Mesendoderm (in vitro differentiated cells): ENCODE measurements around the gene MAPRE3.

Source experiments
- DNase-seq: peaks from one replicate; pipeline ENCODE4 v3.0.0; 2013
- H2AK5ac ChIP-seq: 2 replicates; pipeline ENCODE4 v1.6.1; 2013; ENCODE audit warnings: low read length, inconsistent platforms
- H2BK120ac ChIP-seq: 2 replicates; pipeline ENCODE4 v1.6.1; 2013; ENCODE audit warnings: low read depth, mild to moderate bottlenecking, low read length, moderate library complexity, mixed read lengths
- H2BK15ac ChIP-seq: replicated peaks from 2 replicates; pipeline ENCODE4 v1.6.1; 2013; ENCODE audit warnings: low read depth, mild to moderate bottlenecking, moderate library complexity
- H2BK5ac ChIP-seq: 2 replicates; pipeline ENCODE4 v1.6.1; 2013; ENCODE audit warnings: low read length, inconsistent platforms
- H3K18ac ChIP-seq: 2 replicates; pipeline ENCODE4 v1.6.1; 2013; ENCODE audit warnings: mild to moderate bottlenecking, low read length, mixed read lengths
- H3K23ac ChIP-seq: one replicate; pipeline ENCODE4 v1.6.1; 2013; ENCODE audit warnings: low read length
- H3K27ac ChIP-seq: 2 replicates; pipeline ENCODE4 v1.5.1; 2013; ENCODE audit warnings: low read depth, mild to moderate bottlenecking, inconsistent platforms, low read length, moderate library complexity
- H3K27me3 ChIP-seq: 2 replicates; pipeline ENCODE4 v1.6.1; 2013; ENCODE audit warnings: low read length, control low read depth, mild to moderate bottlenecking, inconsistent platforms; ENCODE audit not compliant: insufficient read depth, poor library complexity
- H3K36me3 ChIP-seq: 2 replicates; pipeline ENCODE4 v1.6.1; 2013; ENCODE audit warnings: low read length, inconsistent platforms; ENCODE audit not compliant: control insufficient read depth, insufficient read depth
- H3K4ac ChIP-seq: one replicate; pipeline ENCODE4 v1.6.1; 2013; ENCODE audit warnings: low read depth, mild to moderate bottlenecking, low read length, moderate library complexity
- H3K4me1 ChIP-seq: 2 replicates; pipeline ENCODE4 v1.6.1; 2013; ENCODE audit warnings: low read depth, low read length, inconsistent platforms; ENCODE audit not compliant: control insufficient read depth
- H3K4me2 ChIP-seq: 2 replicates; pipeline ENCODE4 v1.6.1; 2013; ENCODE audit warnings: low read length
- H3K4me3 ChIP-seq: 2 replicates; pipeline ENCODE4 v1.5.1; 2013; ENCODE audit warnings: mild to moderate bottlenecking, low read length
- H3K56ac ChIP-seq: one replicate; pipeline ENCODE4 v1.6.1; 2013; ENCODE audit warnings: low read length
- H3K79me1 ChIP-seq: 2 replicates; pipeline ENCODE4 v1.6.1; 2013; ENCODE audit warnings: low read length, inconsistent platforms
- H3K79me2 ChIP-seq: 2 replicates; pipeline ENCODE4 v1.6.1; 2013; ENCODE audit warnings: mild to moderate bottlenecking, low read length; ENCODE audit not compliant: control insufficient read depth, insufficient read depth
- H3K9ac ChIP-seq: 2 replicates; pipeline ENCODE4 v1.6.1; 2013; ENCODE audit warnings: low read length, inconsistent platforms
- H4K5ac ChIP-seq: one replicate; pipeline ENCODE4 v1.6.1; 2013; ENCODE audit warnings: low read length
- H4K8ac ChIP-seq: one replicate; pipeline ENCODE4 v1.6.1; 2013; ENCODE audit warnings: low read depth, mild to moderate bottlenecking, control low read depth, low read length, moderate library complexity
- WGBS: extraction: QIAGEN DNeasy Blood & Tissue Kit; methylation state at CpG from one replicate; pipeline ENCODE4 v1.1.7; 2013; ENCODE audit warnings: low lambda C conversion rate, missing lambda C conversion rate; ENCODE audit not compliant: insufficient coverage; ENCODE audit errors: extremely low coverage; 5-methylcytosine and 5-hydroxymethylcytosine counted together

Gene MAPRE3

DNA sequence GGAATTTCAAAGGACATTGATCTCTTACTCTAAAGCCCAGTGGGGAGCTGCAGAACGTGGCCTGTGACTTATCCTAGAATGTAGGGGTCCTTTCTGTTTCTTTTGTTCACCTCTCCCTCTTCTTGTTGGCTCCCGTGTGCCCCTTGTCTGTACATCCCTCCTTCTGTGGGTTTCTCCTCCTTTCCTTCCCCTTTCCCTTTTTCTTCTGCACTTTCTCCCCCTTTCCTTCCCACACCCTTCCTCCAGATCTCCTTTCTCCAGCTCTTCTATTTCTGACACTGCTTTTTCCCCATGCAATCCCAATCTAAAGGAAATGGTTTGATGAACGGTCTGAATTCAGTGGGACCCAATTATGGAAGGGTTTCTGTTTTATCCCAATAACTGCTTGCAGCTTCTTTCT is 35.5 kb upstream of the MAPRE3 start:
- no peak overlapping the region for H3K56ac ChIP-seq
- no peaks in the 10 kb centered on the region for H3K27me3 ChIP-seq
- H2AK5ac ChIP-seq: no peak overlapping the region
- H3K23ac ChIP-seq: no peak overlapping the region
- no peak overlapping the region for H3K27ac ChIP-seq
- H3K79me1 ChIP-seq: no peaks in the 10 kb centered on the region
- no peak overlapping the region for H4K8ac ChIP-seq
- no peak overlapping the region for H3K4me2 ChIP-seq
- H3K4me1 ChIP-seq: no peaks in the 10 kb centered on the region
- H3K36me3 ChIP-seq: no peaks in the 10 kb centered on the region
- no peak overlapping the region for H2BK15ac ChIP-seq
- DNase-seq: no peak
- H3K79me2 ChIP-seq: no peaks in the 10 kb centered on the region
- H2BK5ac ChIP-seq: no peak overlapping the region
- WGBS: no CpG with 5 or more reads among the region's 3 CpGs
- no peak overlapping the region for H3K9ac ChIP-seq
- H3K4me3 ChIP-seq: no peak overlapping the region
- no peak overlapping the region for H3K4ac ChIP-seq
- no peak overlapping the region for H4K5ac ChIP-seq
- no peak overlapping the region for H3K18ac ChIP-seq
- H2BK120ac ChIP-seq: no peak overlapping the region

DNA sequence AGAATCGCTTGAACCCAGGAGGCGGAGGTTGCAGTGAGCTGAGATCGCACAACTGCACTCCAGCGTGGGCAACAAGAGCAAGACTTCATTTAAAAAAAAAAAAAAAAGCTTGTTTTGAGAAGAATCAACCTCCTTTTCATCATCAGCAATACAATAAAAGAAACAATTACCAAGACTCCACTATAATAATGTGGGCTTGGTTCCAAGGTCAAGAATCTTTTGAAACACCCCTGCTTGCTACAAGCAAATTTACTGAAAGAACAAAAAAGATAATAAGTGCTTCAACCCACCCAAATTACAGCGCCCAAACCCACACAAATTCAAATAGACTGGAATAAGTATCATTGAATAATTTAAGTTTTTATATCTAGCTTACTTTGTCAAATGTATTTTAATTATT is 33.6 kb upstream of the MAPRE3 start:
- Histone ChIP-seq H3K36me3 (no peaks in the 10 kb centered on the region), H3K27me3 (no peaks in the 10 kb centered on the region), H2BK15ac (no peak overlapping the region), H3K56ac (no peak overlapping the region), H3K4me1 (no peaks in the 10 kb centered on the region), H3K79me1 (no peaks in the 10 kb centered on the region), H3K23ac (no peak overlapping the region), H2BK120ac (no peak overlapping the region), H2BK5ac (no peak overlapping the region), H3K4me2 (no peak overlapping the region), H3K9ac (no peak overlapping the region), H3K79me2 (no peaks in the 10 kb centered on the region), H3K18ac (no peak overlapping the region), H3K4ac (no peak overlapping the region), H3K27ac (no peak overlapping the region), H4K8ac (no peak overlapping the region), H3K4me3 (no peak overlapping the region), H4K5ac (no peak overlapping the region), H2AK5ac (no peak overlapping the region)
- no CpG with 5 or more reads among the region's 5 CpGs for WGBS
- no peak for DNase-seq

DNA sequence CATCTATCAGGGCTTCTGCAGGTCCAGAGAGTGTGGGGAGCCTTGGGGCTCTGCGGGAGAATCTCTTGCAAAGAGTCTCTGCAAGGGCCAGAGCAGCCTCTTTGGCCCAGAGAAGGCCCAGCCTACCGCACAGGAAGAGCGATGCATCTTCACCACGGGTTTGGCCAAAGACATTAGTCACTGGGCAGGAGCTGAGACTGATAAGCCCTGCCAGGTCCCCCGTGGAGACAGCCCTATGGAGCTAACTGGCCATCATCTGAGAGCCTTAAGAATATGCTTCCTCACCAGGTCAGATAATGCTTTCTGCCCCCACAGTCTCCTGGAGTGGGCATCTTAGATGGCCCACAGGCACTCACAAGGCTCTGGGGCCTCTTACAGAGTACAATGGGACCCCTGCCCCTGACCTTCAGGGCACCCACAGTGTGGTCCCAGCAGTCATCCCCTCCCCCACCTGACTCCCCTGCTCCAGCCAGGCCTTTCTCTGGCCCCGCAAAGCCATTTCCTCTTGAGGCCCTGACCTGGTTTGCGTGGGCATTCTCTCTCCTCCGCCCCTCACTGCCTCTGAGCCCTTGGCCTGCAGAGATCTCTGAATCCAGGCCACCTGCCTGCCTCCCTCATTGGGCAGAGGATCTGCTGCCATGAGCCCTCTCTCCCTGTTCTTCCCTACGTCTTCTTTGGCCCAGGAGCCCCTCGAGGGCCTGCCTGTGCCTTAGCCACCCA is 31.9 kb upstream of the MAPRE3 start:
- Histone ChIP-seq H3K4me2 (no peak overlapping the region), H3K23ac (no peak overlapping the region), H2BK15ac (no peak overlapping the region), H3K4me3 (no peak overlapping the region), H4K8ac (no peak overlapping the region), H2AK5ac (no peak overlapping the region), H3K9ac (no peak overlapping the region), H3K4me1 (no peaks in the 10 kb centered on the region), H3K36me3 (no peaks in the 10 kb centered on the region), H3K18ac (no peak overlapping the region), H3K4ac (no peak overlapping the region), H3K79me1 (no peaks in the 10 kb centered on the region), H4K5ac (no peak overlapping the region), H3K56ac (no peak overlapping the region), H3K79me2 (no peaks in the 10 kb centered on the region), H2BK120ac (no peak overlapping the region), H2BK5ac (no peak overlapping the region), H3K27me3 (no peaks in the 10 kb centered on the region), H3K27ac (no peak overlapping the region)
- WGBS: no CpG with 5 or more reads among the region's 10 CpGs
- no peak for DNase-seq

DNA sequence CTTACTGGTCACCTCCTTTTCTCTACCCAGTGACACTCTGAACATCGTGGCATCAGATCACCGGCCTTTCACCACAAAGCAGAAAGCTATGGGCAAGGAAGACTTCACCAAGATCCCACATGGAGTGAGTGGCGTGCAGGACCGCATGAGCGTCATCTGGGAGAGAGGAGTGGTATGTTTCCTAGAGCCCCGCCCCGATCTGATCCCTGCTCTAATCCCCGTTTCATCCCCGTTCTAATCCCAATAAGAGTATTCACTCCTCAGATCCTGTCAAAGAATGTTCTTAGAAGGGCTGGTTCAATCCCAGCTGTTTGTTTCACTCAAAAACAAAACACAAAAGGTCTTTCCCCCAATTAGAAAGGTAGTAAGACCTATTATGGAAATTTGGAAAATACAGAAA is 30.4 kb upstream of the MAPRE3 start:
- Histone ChIP-seq H3K36me3 (no peaks in the 10 kb centered on the region), H2BK120ac (no peak overlapping the region), H3K4me3 (no peak overlapping the region), H3K9ac (no peak overlapping the region), H3K79me2 (no peaks in the 10 kb centered on the region), H3K27ac (no peak overlapping the region), H3K18ac (no peak overlapping the region), H2BK15ac (no peak overlapping the region), H2BK5ac (no peak overlapping the region), H3K56ac (no peak overlapping the region), H3K4ac (no peak overlapping the region), H2AK5ac (no peak overlapping the region), H3K27me3 (no peaks in the 10 kb centered on the region), H3K79me1 (no peaks in the 10 kb centered on the region), H3K23ac (no peak overlapping the region), H3K4me2 (no peak overlapping the region), H3K4me1 (no peaks in the 10 kb centered on the region), H4K5ac (no peak overlapping the region), H4K8ac (no peak overlapping the region)
- WGBS: no CpG with 5 or more reads among the region's 9 CpGs
- no peak for DNase-seq

DNA sequence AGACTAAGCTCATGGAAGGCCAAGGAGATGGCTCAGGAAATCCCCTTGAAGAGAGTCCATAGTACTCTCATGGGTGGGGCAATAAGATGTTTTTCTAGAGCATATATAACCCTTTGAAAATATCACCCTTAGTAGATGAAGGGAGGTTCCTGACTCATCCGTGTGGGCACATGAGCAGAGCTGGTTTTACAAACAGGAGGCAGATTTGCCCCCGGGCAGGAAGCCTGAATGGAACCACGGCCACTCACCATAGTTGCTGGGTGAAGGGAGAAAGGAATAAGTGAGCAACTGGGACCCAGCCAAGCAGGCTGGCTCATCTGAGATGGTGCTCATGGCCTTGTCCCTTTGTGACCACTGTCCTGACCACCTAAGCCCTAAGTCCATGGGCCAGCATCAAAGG is 29.0 kb upstream of the MAPRE3 start:
- no peak overlapping the region for H2BK120ac ChIP-seq
- no peaks in the 10 kb centered on the region for H3K79me1 ChIP-seq
- no peak overlapping the region for H4K8ac ChIP-seq
- H2BK15ac ChIP-seq: no peak overlapping the region
- no peak overlapping the region for H3K27ac ChIP-seq
- no peak overlapping the region for H4K5ac ChIP-seq
- no peaks in the 10 kb centered on the region for H3K79me2 ChIP-seq
- no peaks in the 10 kb centered on the region for H3K36me3 ChIP-seq
- H3K4me3 ChIP-seq: no peak overlapping the region
- H3K4me2 ChIP-seq: no peak overlapping the region
- DNase-seq: no peak
- H3K4ac ChIP-seq: no peak overlapping the region
- no peak overlapping the region for H2BK5ac ChIP-seq
- no peak overlapping the region for H2AK5ac ChIP-seq
- no peak overlapping the region for H3K23ac ChIP-seq
- no peaks in the 10 kb centered on the region for H3K27me3 ChIP-seq
- H3K9ac ChIP-seq: no peak overlapping the region
- no peak overlapping the region for H3K56ac ChIP-seq
- no peaks in the 10 kb centered on the region for H3K4me1 ChIP-seq
- no CpG with 5 or more reads among the region's 3 CpGs for WGBS
- H3K18ac ChIP-seq: no peak overlapping the region
